ENCODE results near the gene FAM3C. TPM values are rescaled to one million over a fixed set of nuclear protein-coding genes. Genes with fewer than 3 reads are reported as not detected.
"Not testable (repeated sequence)": the region's sequence is repeated elsewhere in the genome, so short reads cannot be mapped to it uniquely, and the experiment has no call there.

The FAM3C gene, protein sequence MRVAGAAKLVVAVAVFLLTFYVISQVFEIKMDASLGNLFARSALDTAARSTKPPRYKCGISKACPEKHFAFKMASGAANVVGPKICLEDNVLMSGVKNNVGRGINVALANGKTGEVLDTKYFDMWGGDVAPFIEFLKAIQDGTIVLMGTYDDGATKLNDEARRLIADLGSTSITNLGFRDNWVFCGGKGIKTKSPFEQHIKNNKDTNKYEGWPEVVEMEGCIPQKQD
- total RNA-seq (2014; rRNA removed; shearing (Covaris generic); ENCODE audit: low replicate concordance) = 28.8 and 39.5 TPM in 2 replicates

DNA sequence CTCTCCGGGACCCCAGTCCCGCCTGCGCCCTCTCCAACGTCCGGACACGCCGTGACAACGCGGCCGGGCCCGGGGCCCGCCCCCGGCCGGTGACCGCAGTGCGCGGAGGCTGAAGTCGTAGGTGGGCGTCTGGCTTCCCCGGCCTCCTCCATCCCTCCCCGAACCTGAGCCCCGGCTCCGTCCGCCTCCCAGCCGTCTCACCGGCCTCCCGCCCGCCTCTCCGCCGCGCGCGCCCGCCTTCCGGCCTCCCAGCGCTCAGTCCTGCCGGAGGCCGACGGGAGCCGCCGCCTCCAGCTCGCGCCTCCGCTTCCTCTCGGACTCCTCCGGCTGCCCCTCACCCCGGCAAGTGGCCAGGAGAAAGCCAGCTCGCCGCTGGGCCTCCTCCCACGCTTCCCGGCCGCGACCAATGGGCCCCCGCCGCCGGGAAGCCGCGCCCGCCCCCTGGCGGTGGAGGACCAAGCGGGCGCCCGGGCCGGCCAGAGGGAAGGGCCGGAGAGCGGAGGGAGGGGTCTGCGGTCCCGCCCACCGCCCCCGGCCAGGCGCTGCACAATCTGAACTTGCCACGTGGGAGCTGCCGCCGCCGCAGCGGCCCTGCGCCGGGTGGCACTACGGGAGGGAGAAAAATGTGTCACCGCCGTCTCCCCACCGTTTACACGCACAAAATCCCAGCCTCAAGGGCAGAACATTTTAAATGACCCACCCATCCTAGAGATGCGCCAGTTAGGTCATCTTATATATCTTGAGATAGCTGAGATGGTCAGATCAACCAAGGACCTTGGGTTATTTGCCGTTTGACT is at the start of gene FAM3C:
TSS of gene FAM3C (minus strand) at position 348 of the 797 bp plus-strand sequence. CDS start 13,339 bp downstream, outside the sequence.
- Histone ChIP-seq H3K4me3 (peak within 1 kb of the TSS; percentile 72), H3K9me3 (no peaks in the 10 kb centered on the region), H3K36me3 (peaks cover 17% of the 10 kb centered on the region), H3K27me3 (no peaks in the 10 kb centered on the region)
- DNase-seq = peak; percentile 94

GRCh38 chr7:121442845-121443244 is 46.7 kb upstream of the FAM3C start:
- H3K9me3 ChIP-seq = no peaks in the 10 kb centered on the region
- no peaks in the 10 kb centered on the region for H3K36me3 ChIP-seq
- DNase-seq = no peak
- H3K4me3 ChIP-seq = no peak overlapping the region
- no peaks in the 10 kb centered on the region for H3K27me3 ChIP-seq

DNA sequence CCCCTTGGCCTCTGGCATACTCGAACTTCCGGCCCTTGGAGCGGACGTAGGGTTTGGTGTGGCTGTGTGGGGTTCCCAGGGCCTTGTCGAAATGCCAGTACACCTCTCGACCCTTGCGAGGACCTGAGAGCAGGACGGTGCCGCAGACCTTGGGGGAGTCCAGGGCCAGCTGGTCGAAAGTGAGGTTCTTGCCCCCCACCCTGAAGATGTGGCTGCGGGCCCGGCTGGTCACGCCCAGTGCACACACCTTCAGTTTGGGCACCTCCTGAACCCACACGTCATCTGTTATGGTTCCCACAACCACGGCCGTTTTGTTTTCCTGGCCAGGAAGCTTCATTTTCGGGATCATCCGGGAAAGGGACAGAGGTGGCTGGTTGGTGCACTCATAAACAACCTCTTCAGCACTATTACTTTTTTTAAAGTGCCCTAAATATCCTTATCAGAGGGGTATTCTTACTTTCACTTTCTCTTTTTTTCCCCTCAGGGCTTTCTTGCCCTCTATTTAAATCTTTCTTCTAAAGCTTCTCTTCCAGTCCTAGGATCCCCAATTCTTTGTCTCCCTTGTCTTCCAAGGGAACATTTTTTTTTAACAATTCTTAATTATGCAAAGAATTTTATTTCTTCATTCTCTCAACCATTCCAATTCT is 44.9 kb upstream of the FAM3C start:
- peak overlapping the region; percentile 33 for H3K4me3 ChIP-seq
- peak; percentile 7 for DNase-seq

DNA sequence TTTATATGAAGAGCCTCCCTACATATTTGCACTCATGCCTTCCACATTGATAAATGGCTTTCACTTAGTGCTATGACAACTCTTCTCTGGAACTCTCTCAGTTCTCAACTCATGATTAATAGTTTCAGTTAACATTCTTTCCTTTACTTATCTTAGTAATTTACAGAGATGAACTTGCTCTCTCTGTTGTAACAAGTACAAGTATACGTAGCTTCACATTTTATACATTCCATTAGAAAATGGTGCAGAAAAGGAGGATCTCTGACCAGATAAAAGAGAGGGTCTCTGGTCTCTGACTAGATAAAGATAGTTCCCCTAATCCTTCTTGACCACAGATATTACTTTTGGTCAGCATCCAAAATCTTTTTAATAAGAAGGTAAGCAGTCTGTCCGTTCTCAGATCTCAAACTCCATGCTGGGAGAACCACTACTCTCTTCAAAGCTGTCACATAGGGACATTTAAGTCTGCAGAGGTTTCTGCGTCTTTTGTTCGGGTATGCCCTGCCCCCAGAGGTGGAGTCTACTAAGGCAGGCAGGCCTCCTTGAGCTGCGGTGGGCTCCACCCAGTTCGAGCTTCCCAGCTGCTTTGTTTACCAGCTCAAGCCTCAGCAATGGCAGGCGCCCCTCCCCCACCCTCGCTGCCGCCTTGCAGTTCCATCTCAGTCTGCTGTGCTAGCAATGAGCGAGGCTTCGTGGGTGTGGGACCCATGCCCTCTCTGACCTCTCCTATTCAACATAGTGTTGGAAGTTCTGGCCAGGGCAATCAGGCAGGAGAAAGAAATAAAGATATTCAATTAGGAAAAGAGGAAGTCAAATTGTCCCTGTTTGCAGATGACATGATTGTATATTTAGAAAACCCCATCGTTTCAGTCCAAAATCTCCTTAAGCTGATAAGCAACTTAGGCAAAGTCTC is 42.2 kb upstream of the FAM3C start:
- H3K36me3 ChIP-seq, H3K27me3 ChIP-seq, H3K9me3 ChIP-seq, H3K4me3 ChIP-seq: not testable (repeated sequence)
- peak; percentile 20 for DNase-seq

More for the DNA sequence above, 44.9 kb upstream of the FAM3C start:
- H3K36me3 ChIP-seq = no peaks in the 10 kb centered on the region
- no peaks in the 10 kb centered on the region for H3K9me3 ChIP-seq
- no peaks in the 10 kb centered on the region for H3K27me3 ChIP-seq

DNA sequence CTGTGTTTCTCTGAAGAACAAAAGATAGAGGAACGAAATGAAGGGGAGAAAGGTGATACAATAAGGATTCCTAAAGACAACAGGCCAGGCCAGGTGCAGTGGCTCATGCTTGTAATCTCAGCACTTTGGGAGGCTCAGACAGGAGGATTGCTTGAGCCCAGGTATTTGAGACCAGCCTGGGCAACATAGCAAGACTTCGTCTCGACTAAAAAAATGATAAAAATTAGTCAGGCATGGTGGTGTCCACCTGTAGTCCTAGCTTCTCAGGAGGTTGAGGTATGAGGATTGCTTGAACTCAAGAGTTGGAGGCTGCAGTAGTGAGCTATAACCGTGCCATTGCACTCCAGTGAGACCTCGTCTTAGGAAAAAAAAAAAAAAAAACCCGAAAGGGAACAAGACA is 41.4 kb upstream of the FAM3C start:
- Histone ChIP-seq H3K4me3 (no peak overlapping the region), H3K36me3 (no peaks in the 10 kb centered on the region), H3K9me3 (no peaks in the 10 kb centered on the region)

GRCh38 chr7:121436688-121437087 is 40.6 kb upstream of the FAM3C start:
- H3K36me3 ChIP-seq = no peaks in the 10 kb centered on the region

More for the DNA sequence above, 41.4 kb upstream of the FAM3C start:
- no peak for DNase-seq
- H3K27me3 ChIP-seq = no peaks in the 10 kb centered on the region

DNA sequence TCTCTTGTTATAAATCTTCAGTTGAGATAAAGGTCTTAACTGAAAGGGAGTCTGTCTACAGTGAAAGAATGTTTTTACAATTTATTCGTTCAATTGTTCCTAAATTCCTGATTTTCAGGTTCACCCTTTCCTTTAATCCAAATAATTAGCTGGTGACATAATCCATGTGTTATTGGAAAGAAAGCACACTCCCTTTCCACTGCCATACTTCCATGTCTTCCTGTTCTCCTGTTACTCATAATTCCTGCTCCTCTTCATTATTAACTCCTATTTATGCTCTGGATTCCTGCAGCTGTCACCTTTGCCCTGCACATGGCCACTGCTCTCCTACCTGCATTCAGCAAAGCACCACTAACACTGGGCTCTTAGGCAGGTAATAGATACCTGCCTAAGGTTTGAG is 40.0 kb upstream of the FAM3C start:
- no peak overlapping the region for H3K4me3 ChIP-seq
- no peak for DNase-seq
- no peaks in the 10 kb centered on the region for H3K36me3 ChIP-seq
- no peaks in the 10 kb centered on the region for H3K9me3 ChIP-seq
- no peaks in the 10 kb centered on the region for H3K27me3 ChIP-seq

More at GRCh38 chr7:121436688-121437087, 40.6 kb upstream of the FAM3C start:
- Histone ChIP-seq H3K27me3 (no peaks in the 10 kb centered on the region), H3K9me3 (no peaks in the 10 kb centered on the region), H3K4me3 (no peak overlapping the region)
- no peak for DNase-seq

DNA sequence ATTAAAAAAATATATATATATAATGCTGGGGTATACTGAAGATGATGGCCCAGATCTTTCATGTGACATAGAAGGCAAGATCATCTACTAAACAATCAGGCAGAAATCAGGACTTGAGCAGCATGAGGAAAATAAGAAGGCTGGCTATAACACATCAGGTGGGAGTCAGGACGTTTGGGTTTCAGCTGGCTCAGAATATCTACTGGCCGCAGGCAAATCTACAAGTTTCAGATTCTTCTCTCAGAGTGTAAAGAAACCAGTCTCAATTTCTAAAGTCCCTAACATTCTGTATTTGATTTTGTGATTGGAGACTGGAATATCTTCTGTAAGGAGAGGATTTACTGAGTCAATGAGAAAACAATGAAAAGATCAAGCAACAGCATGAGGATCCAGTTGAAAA is 37.7 kb upstream of the FAM3C start:
- H3K36me3 ChIP-seq = no peaks in the 10 kb centered on the region
- no peaks in the 10 kb centered on the region for H3K9me3 ChIP-seq
- no peaks in the 10 kb centered on the region for H3K27me3 ChIP-seq
- no peak overlapping the region for H3K4me3 ChIP-seq
- no peak for DNase-seq

DNA sequence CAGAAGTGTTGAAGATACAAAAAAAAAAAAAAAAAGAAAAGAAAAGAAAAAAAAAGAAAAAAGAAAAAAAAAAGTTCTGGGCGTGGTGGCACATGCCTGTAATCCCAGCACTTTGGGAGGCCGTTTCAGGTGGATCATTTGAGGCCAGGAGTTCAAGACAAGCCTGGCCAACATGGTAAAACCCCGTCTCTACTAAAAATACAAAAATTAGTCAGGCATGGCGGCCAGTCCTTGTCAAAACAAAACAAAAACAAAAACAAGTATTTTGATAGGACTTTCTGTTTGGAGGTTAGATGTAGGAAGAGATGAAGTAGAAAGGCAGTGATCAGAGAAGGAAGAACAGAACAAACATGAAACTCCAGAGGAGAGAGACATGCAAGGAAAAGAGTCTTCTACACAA is 36.4 kb upstream of the FAM3C start:
- H3K36me3 ChIP-seq, DNase-seq, H3K27me3 ChIP-seq, H3K9me3 ChIP-seq, H3K4me3 ChIP-seq: not testable (repeated sequence)

GRCh38 chr7:121431996-121432395 is 35.9 kb upstream of the FAM3C start:
- no peak for DNase-seq
- H3K4me3 ChIP-seq = no peak overlapping the region
- no peaks in the 10 kb centered on the region for H3K36me3 ChIP-seq
- H3K27me3 ChIP-seq = no peaks in the 10 kb centered on the region
- H3K9me3 ChIP-seq = no peaks in the 10 kb centered on the region

GRCh38 chr7:121431389-121431995 is 35.4 kb upstream of the FAM3C start:
- Histone ChIP-seq H3K36me3 (no peaks in the 10 kb centered on the region), H3K9me3 (no peaks in the 10 kb centered on the region), H3K27me3 (no peaks in the 10 kb centered on the region), H3K4me3 (no peak overlapping the region)
- DNase-seq = no peak

DNA sequence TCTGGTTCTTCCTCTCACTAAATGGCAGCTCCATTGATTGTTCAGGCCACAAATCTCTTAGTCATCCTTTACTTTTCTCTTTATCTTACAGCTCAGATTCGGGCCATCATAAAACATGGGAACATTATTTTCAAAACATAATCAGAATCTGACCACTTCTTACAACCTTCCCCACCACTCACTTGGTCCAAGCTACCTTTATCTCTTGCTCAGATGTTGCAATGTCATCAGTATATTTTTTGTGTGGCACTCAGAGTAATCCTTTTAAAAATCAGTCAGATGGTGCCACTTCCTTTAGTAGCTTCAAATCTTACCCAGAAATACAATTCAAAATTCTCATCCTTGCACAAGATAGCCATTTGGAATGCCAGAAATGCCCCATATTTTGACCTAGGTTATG is 34.5 kb upstream of the FAM3C start:
- no peak overlapping the region for H3K4me3 ChIP-seq
- H3K9me3 ChIP-seq = no peaks in the 10 kb centered on the region
- H3K27me3 ChIP-seq = no peaks in the 10 kb centered on the region
- no peak for DNase-seq
- no peaks in the 10 kb centered on the region for H3K36me3 ChIP-seq

DNA sequence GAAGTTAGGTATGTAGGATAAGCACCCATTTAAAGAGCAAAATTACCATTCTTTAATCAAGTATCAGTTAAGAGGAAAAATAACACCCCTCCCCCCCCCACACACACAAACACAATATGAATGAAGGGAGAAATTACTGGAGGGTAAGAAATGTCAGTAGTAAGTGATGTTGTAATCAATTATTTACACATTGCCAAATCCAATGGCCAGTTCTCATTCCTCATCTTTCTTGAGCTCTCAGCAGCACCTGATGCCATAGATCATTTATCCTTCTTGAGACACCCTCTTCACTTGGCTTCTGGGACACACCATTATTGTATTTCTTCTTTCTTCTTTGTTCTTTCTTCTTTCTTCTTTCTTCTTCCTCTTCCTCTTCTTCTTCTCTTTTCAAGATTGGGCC is 33.7 kb upstream of the FAM3C start:
- Histone ChIP-seq H3K4me3 (no peak overlapping the region), H3K36me3 (no peaks in the 10 kb centered on the region), H3K27me3 (no peaks in the 10 kb centered on the region), H3K9me3 (no peaks in the 10 kb centered on the region)
- DNase-seq = no peak

DNA sequence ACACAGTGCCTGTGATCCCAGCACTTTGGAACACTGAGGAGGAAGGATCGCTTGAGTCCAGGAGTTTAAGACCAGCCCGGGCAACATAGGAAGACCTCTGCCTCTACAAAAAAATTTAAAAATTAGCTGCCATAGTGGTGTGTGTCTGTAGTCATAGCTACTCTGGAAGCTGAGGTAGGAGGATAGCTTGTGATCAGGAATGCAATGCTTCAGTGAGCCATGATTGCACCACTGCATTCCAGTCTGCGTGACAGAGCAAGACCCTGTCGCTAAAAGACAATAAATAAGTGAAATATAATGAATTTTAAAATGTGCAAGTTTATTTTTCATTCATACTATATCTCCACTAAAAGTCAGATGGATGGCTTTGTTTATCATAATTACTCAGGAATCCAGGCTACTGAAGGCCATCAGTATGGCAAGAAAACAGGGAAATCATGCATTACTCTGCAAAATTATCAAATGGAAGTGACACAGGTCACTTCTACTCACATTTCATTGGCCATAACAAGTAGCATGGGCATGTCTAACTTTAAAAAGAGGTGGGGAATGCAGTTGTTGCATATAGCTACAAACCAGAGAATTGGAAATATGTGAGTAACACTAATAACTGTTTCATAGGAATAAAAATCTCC is 32.9 kb upstream of the FAM3C start:
- no peaks in the 10 kb centered on the region for H3K9me3 ChIP-seq
- no peaks in the 10 kb centered on the region for H3K36me3 ChIP-seq
- H3K4me3 ChIP-seq = no peak overlapping the region
- DNase-seq = no peak
- no peaks in the 10 kb centered on the region for H3K27me3 ChIP-seq

DNA sequence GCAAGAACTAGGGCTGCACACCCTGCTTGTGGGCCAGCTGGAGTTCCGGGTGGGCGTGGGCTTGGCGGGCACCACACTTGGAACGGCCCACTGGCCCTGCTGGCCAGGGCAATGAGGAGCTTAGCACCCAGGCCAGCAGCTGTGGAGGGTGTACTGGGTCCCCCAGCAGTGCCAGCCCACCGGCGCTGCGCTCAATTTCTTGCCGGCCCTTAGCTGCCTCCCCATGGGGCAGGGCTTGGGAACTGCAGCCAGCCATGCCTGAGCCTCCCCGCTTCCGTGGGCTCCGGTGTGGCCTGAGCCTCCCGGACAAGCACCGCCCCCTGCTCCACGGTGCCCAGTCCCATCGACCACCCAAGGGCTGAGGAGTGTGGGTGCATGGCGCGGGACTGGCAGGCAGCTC is 25.6 kb upstream of the FAM3C start:
- H3K4me3 ChIP-seq, H3K27me3 ChIP-seq, H3K36me3 ChIP-seq, H3K9me3 ChIP-seq, DNase-seq: not testable (repeated sequence)

GRCh38 chr7:121420976-121421375 is 24.9 kb upstream of the FAM3C start:
- Histone ChIP-seq H3K4me3 (no peak overlapping the region), H3K36me3 (no peaks in the 10 kb centered on the region), H3K27me3 (no peaks in the 10 kb centered on the region), H3K9me3 (no peaks in the 10 kb centered on the region)
- DNase-seq = no peak
